ENCODE results near the gene CGNL1.

The CGNL1 gene

DNA sequence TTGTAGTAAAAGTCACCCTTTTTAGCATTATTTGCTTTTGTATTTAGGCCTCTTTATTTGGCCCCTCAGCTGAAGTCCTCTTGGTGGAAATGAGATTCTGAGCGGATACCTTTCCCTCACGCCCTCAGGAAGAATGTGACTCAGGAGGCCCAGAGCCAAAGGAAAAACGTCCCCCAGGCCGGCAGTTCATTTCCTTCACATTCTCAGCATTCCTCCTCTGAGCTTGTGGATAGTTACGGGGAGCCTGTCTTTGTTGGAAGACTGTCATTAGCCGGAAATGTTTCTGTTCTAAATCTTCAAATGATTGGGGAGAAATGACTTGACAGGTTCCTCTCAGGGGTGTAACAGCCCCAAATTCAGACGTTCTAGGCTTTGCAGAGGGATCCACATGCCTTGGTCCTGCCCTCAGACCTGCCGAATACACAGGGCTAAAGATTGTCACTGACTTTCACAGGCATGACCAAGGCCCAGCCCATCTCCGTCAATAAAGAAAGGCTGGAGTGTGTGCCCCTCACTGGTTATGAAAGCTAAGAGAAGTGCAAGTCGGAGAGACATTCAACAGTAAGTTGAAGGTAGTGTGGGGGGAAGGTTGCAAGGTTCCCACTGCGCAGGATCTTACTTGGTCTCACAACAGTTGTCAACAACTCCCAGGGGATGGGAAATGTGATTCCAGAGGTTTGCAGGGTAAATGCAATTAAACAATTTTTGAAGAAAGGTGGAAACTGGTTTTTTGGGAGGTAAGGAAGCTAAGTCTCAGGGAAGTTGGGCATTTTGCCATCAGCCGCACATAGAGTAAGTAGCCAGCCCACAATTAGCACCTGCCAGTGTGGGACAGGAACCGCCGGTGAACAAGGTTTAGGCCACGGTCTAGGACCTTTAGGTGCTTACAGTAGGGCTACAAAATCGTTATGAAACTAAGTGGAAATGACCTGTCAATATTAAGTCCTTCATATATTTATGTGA lies 175.7 kb downstream of the CGNL1 start:
- no peak for DNase-seq

DNA sequence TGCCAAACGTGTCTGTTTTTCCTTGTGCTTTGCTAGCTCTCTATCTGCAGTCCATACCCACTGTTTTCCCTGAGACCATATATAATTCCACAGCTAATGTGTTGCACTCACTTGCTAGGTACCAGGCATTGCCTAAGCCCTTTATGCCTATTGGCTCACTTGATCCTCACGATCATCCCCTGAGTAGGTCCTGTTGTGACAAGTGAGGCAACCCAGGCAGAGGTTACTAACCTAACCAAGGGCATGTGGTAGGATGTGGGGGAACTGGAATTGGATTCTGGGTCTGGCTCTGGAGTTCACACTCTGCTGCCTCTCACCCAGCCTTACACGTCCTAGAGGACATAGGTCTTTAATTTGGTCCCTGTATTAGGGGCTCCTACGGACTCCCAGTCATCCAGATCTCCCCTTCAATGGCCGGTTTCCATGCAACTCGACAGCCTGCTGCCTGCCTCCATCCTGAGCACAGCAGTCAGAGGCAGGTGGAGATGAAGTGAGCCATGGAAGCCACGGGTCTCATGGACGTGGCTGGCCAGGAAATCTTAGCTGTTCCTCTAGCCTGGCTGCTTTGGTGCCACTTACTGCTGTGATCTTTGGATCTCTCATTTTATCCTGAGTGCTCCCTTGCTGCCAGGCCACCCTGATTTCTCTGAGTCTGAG lies 176.5 kb downstream of the CGNL1 start:
- no peak for DNase-seq

- DNase-seq, result no peak
Observed at GRCh38 chr15:57553526-57553925, 177.2 kb downstream of the CGNL1 start.

GRCh38 chr15:57554063-57554811 lies 177.9 kb downstream of the CGNL1 start:
- DNase-seq, result no peak

DNA sequence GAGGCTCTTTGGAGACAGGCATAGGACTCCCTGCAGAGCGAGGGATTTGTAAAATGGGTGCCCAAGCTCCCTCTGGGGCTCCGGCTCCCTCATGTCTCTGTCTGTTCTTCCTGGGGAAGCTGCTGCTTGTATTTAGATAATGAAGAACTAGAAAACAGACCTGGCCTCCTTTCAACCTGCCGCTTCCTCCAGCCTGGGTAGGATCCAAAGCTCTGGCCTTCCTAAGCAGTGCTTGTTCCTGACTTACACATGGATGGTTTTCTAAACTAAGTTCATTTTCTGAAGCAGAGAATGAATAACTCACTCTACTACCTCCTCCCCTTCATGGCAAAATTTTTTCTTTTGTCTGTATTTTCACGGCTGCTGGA lies 178.5 kb downstream of the CGNL1 start:
- DNase-seq, result no peak

- no peak for DNase-seq
Observed at GRCh38 chr15:57555270-57555669, 179.0 kb downstream of the CGNL1 start.

DNA sequence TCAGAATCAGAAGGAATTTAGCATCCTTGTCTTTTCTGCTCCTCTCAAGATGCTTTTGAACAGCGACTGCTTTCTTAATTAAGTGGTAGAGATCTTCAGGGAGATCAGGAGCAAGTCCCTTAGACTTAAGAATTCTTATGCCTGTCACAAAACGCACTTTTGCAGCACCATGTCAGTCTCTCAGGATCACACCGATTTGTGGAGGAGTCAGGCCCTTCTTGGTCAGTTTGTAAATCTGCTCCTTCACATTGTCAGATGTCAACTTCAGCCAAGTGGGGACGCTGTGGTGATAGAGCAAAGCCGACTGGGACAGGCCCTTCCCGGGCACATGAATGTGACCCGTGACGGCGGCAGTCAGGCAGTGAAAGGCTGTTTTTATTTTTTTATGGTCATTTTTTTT lies 179.7 kb downstream of the CGNL1 start:
- DNase-seq, result no peak

- no peak for DNase-seq
Observed at GRCh38 chr15:57557267-57557666, 181.0 kb downstream of the CGNL1 start.

- DNase-seq, result no peak
Observed at GRCh38 chr15:57557810-57558209, 181.5 kb downstream of the CGNL1 start.

DNA sequence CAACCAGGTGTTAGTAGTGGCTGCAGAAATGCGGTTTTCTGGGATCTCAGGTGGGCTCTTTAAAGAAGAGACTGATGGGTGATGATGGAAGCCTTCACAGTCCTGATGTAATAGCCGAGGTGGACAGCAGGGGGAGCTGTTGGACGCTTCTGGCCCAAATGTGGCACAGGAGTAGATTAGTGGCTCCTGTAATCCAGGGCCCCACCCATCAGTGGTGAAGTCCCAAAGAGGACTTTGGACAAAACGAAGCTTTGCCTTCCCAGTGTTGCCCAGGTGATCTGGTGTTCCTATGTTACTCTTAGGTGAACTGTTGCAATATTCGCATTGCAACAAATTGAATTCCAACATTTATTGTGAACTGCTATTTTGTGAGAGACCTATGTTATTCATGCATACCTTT lies 183.6 kb downstream of the CGNL1 start:
- peak; percentile 91 for DNase-seq

DNA sequence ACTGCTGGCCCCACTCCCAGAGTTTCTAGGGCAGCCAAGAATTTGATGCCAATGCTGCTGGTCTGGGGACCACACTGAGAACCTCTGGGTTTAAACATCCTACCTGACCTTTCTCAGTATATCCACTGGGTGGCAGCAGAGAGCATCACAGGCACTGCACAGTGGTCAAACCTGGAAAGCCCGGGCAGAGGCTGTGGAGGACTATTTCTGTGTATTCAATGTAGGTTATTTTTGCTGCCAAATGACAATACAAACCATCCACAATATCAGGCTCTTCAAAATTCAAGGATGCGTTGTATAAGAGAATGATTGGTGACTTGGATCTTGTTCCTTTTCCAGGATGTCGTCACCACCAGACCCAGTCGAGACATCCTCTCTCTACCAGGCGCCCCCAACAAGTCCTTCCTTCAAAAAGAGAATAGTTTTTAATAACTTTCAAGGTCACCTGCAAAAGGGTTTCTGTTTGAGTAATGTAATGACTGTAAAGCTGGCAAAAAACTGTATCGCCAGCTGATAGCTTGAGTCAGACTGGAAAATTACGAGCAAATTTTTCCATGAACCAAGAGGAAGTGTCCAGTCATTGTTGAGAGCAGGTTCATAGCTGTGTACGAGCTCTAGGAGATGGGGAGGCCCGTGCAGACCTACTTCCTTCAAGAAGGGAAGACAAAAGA lies 184.9 kb downstream of the CGNL1 start:
- DNase-seq, result peak; percentile 84

- no peak for DNase-seq
Observed at GRCh38 chr15:57562196-57562769, 186.0 kb downstream of the CGNL1 start.

DNA sequence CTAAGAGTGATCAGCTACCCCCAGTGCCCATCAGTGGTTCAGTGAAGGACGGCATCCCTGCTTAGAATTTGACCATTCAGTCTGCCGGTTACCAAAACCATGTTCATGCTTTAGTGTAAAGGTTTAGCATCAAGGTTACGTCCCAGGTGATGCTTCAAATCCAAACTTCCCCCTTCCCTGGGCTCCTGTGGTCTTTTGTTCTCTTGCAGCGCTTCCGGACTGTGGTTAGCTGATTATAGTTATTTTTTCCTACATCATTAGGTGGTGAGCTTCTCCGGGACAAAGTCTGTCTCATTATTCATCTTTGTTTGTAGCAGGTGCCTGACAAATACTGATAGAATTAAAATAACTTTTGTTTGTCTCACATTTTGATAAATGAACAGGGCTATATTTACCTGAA lies 187.1 kb downstream of the CGNL1 start:
- DNase-seq, result no peak

DNA sequence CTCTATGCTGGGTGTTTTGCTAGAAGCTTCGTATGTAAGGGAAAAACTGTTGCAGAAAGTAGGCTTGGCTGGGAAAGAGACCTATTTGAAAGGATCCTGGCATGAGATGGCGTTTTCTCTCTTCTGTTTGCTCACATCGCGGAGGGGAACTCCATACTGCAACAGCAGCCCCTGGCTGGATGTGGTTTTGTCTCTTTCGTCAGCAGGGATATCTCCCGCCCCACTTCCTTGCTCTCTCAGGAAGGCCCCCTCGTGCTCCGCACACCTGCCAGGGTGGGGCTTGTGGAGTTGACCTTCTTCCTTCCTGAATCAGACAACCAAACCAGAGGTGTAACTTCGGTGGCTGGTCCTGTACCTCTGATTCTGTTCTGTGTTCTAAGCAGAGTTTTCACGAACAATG lies 189.0 kb downstream of the CGNL1 start:
- DNase-seq, result peak; percentile 73

GRCh38 chr15:57566834-57567233 lies 190.5 kb downstream of the CGNL1 start:
- no peak for DNase-seq

DNA sequence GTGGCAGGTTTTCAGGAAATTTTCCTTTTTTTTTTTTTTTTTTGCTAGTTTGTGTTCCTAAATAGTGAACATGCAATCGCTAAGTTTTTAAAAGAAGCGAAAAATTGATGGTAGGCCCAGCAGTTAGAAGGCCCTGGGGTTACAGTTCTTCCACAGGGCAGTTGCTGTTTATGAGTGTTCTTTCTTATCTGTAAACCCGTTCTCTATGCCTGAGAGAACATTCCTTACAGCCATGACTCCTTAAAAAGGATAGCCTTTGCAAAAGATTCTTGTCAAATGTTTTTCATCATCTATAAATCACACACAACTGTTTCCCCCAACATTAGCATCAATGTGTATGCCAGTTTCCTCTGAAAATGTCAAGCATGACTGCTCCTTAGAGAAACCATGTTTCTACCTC lies 191.6 kb downstream of the CGNL1 start:
- DNase-seq, result no peak

DNA sequence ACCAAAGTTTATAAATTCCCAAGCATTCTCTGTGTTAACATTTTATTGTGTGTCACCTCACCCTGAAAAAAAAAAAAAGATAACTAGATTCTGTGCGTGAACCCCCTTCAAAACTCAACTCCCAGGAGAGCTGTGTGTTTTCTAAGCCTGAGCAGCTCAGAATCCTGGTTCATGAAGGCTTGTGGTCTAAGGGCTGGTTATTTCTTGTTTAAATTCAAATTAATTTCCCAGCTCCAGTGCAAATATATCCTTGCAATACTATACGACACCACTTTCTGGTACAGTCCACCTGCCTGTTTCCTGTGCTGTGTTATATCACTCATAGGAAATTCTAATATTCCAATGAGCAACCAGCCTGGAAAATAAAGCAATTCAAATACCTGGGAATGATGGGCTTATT lies 192.0 kb downstream of the CGNL1 start:
- no peak for DNase-seq

DNA sequence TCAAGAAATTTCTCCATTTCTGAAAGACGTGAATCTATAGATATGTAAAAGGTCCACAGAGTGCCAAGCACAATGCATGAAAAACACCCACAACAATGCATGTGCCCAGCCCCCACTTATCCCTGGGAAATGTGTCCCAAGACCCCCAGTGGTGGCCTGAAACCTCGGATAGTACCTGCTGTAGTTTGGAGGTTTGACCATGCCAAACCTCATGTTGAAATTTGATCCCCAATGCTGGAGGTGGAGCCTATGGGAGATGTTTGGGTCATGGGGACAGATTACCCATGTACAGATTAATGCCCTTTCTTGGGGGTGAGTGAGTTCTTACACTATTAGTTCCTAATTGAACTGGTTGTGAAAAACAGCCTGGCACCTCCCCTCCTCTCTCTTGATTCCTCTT lies 194.0 kb downstream of the CGNL1 start:
- no peak for DNase-seq

DNA sequence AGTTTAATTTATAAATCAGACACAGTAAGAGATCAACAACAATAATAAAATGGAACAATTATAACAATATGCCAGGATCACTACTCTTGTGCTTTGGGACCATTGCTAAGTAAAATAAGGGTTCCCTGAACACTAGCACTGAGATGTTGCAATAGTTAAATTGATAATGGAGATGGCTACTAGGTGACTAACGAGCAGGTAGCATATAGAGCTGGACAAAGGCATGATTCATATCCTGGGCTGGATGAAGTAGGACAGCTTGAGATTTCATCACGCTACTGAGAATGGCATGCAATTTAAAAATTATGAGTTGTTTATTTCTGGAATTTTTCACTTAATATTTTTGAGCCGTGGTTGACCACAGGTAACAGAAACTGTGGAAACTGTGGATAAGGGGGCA lies 194.7 kb downstream of the CGNL1 start:
- DNase-seq, result no peak

DNA sequence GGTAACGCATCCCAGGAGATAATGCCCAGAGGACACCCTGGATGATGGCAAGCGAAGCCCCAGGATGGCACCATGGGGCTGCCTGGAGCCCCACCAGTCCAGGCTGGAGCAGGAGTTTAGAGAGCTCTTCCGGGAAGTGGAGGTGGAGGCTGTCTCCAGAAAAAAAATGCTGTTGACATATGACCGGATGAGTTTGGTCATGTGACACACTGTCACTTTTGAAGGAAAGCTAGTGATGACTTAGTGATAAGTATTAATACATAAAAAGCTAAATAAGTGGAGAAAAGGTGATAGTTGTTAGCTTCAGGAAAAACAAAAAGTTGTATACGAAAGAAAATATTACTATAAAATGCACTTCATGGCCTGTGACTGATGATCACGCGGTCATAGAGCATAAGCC lies 195.4 kb downstream of the CGNL1 start:
- DNase-seq, result no peak

DNA sequence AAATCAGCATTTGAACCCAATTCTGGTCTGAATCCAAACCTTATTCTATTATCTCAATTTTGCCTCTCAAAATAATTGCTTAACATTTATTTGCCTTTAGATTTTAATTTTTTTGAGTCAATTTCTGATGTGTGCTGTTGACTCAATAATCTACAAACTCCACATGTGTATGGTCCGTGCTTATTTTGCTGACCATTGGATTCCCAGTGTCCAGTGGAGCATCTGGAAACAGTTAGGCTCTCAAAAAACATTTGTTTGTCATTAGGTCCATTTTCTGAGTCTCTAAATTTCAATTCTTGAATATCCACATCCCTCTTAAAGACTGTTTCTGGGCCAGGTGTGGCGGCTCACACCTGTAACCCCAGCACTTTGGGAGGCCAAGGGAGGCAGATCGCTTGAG lies 196.2 kb downstream of the CGNL1 start:
- no peak for DNase-seq

- no peak for DNase-seq
Observed at GRCh38 chr15:57573151-57573550, 196.8 kb downstream of the CGNL1 start.

- no peak for DNase-seq
Observed at GRCh38 chr15:57575363-57575762, 199.1 kb downstream of the CGNL1 start.
